22Rv1 (cell line): ENCODE measurements around the gene C1QA.

ENCODE experiments used
- ZFX ChIP-seq: fragments of 450-650 bp; IDR thresholded peaks from 2 replicates; pipeline ENCODE4 v1.6.1; 2017; ENCODE audit warnings: antibody characterized with exemption, borderline replicate concordance
- TF ChIP-seq, protein P1 (sequence below): fragments of 450-650 bp; IDR thresholded peaks from 2 replicates; pipeline ENCODE4 v1.5.1; 2017; ENCODE audit warnings: mild to moderate bottlenecking

DNA sequence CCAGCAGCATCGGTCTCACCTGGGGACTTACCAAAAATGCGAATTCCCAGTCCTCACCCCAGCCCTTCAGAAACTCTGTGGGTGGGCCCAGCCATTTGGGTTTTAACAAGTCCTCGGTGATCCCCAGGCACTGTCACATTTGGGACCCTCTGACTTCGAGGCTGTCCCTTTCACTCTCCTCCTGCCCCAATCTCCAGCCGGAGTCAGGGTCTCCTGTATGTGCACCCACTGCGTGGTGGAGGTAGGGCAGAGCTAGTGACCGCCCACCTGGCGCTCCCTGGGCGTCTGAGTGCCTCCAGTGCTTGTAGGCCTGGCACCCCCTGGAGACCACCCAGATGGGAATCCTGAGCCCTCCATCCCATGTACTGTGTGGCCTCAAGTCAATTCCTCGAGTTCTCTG lies 42.0 kb upstream of the C1QA start:
- TF ChIP-seq, protein P1, sequence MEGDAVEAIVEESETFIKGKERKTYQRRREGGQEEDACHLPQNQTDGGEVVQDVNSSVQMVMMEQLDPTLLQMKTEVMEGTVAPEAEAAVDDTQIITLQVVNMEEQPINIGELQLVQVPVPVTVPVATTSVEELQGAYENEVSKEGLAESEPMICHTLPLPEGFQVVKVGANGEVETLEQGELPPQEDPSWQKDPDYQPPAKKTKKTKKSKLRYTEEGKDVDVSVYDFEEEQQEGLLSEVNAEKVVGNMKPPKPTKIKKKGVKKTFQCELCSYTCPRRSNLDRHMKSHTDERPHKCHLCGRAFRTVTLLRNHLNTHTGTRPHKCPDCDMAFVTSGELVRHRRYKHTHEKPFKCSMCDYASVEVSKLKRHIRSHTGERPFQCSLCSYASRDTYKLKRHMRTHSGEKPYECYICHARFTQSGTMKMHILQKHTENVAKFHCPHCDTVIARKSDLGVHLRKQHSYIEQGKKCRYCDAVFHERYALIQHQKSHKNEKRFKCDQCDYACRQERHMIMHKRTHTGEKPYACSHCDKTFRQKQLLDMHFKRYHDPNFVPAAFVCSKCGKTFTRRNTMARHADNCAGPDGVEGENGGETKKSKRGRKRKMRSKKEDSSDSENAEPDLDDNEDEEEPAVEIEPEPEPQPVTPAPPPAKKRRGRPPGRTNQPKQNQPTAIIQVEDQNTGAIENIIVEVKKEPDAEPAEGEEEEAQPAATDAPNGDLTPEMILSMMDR, result no peak
- TF ChIP-seq ZFX, result no peak
